Astrocyte of the spinal cord (primary cell): Measurements from ENCODE around the gene CLK1.

ENCODE experiments used
- DNase-seq: peaks from one replicate; pipeline ENCODE4 v3.0.0; 2011; ENCODE audit warnings: low read depth, low spot score
- H3K4me3 ChIP-seq: 2 replicates; pipeline ENCODE4 v1.5.1; 2011; ENCODE audit warnings: low read depth, mild to moderate bottlenecking, low read length, moderate library complexity
- CTCF ChIP-seq: IDR thresholded peaks from 2 replicates; pipeline ENCODE4 v1.5.1; 2012; ENCODE audit warnings: low read depth, mild to moderate bottlenecking, low read length, inconsistent platforms
- in situ Hi-C: cut with HindIII; loops from 2 replicates; pipeline ENCODE4 v1.10.0; 2017; ENCODE audit warnings: low sequenced_read_pairs

The CLK1 gene

GRCh38 chr2:200869014-200869413, 4.6 kb upstream of the CLK1 start:
- no peak overlapping the region for H3K4me3 ChIP-seq
- in situ Hi-C loops = no loop called here
- TF ChIP-seq CTCF = no peak
- DNase-seq = no peak

- in situ Hi-C loops = no loop called here
- DNase-seq = no peak
- peak overlapping the region; percentile 99 for H3K4me3 ChIP-seq
- TF ChIP-seq CTCF = no peak
These were observed 679 bp downstream of the CLK1 start for GRCh38 chr2:200863782-200864175.

- H3K4me3 ChIP-seq = peak overlapping the region; percentile 99
- TF ChIP-seq CTCF = no peak
- DNase-seq = peak; percentile 71
- in situ Hi-C loops = no loop called here
These were observed 1.9 kb downstream of the CLK1 start for GRCh38 chr2:200862532-200863000.

GRCh38 chr2:200861617-200862155, 2.8 kb downstream of the CLK1 start:
- no peak for DNase-seq
- in situ Hi-C loops = no loop called here

GRCh38 chr2:200860092-200860795, 4.2 kb downstream of the CLK1 start:
- DNase-seq = no peak
- TF ChIP-seq CTCF = no peak
- no peak overlapping the region for H3K4me3 ChIP-seq
- in situ Hi-C loops = no loop called here

More at GRCh38 chr2:200861617-200862155, 2.8 kb downstream of the CLK1 start:
- no peak for TF ChIP-seq CTCF
- peak overlapping the region; percentile 99 for H3K4me3 ChIP-seq

- in situ Hi-C loops = no loop called here
- H3K4me3 ChIP-seq = no peak overlapping the region
- no peak for TF ChIP-seq CTCF
- no peak for DNase-seq
These were observed 7.7 kb downstream of the CLK1 start for GRCh38 chr2:200856806-200857205.
